Muscle of arm (tissue), 12 donors: ENCODE results near the gene EHD4. TPM values are rescaled to one million over a fixed set of nuclear protein-coding genes. Genes with fewer than 3 reads are reported as not detected.

Experiments used
- DNase-seq: peaks from one replicate; pipeline ENCODE4 v3.0.0-alpha.2; 2013
- polyA plus RNA-seq, 12 donors: library from polyadenylated mRNA; unstranded; fragments of 120-200 nt; gene quantifications; one replicate each; pipeline ENCODE4 v1.2.1, GENCODE V29; 2013; ENCODE audit not compliant: insufficient read length in 12 of 12

EHD4 gene
- polyA plus RNA-seq, 12 donors: 18.2 to 43.9 (median 30.3) TPM; not detected in 1

GRCh38 chr15:41941644-41942415 is 30.5 kb downstream of the EHD4 start:
- DNase-seq: no peak

- DNase-seq: no peak
These were observed 31.9 kb downstream of the EHD4 start for GRCh38 chr15:41940441-41940857.

GRCh38 chr15:41939986-41940385 is 32.4 kb downstream of the EHD4 start:
- DNase-seq: no peak

GRCh38 chr15:41937568-41937923 is 34.8 kb downstream of the EHD4 start:
- DNase-seq: no peak

GRCh38 chr15:41936649-41937567 is 35.4 kb downstream of the EHD4 start:
- no peak for DNase-seq

GRCh38 chr15:41936155-41936554 is 36.2 kb downstream of the EHD4 start:
- no peak for DNase-seq

- no peak for DNase-seq
These were observed 36.8 kb downstream of the EHD4 start for GRCh38 chr15:41935566-41936020.

- no peak for DNase-seq
These were observed 37.5 kb downstream of the EHD4 start for GRCh38 chr15:41934843-41935242.

- DNase-seq: no peak
These were observed 38.6 kb downstream of the EHD4 start for GRCh38 chr15:41933771-41934170.

GRCh38 chr15:41933326-41933725 is 39.0 kb downstream of the EHD4 start:
- no peak for DNase-seq

GRCh38 chr15:41932511-41933289 is 39.7 kb downstream of the EHD4 start:
- no peak for DNase-seq

- DNase-seq: no peak
These were observed 40.3 kb downstream of the EHD4 start for GRCh38 chr15:41932101-41932500.

- no peak for DNase-seq
These were observed 41.5 kb downstream of the EHD4 start for GRCh38 chr15:41930867-41931222.

- DNase-seq: no peak
These were observed 42.0 kb downstream of the EHD4 start for GRCh38 chr15:41930221-41930866.

- no peak for DNase-seq
These were observed 43.4 kb downstream of the EHD4 start for GRCh38 chr15:41928637-41929620.

- no peak for DNase-seq
These were observed 44.3 kb downstream of the EHD4 start for GRCh38 chr15:41928100-41928499.

GRCh38 chr15:41927536-41927935 is 44.8 kb downstream of the EHD4 start:
- no peak for DNase-seq

- DNase-seq: no peak
These were observed 45.9 kb downstream of the EHD4 start for GRCh38 chr15:41926185-41927056.

GRCh38 chr15:41925086-41925608 is 47.2 kb downstream of the EHD4 start:
- DNase-seq: no peak
